SH-SY5Y (cell line): ENCODE results near the gene IZUMO2.

Experiments used
- GATA2 ChIP-seq: IDR thresholded peaks from 2 replicates; pipeline ENCODE4 v1.6.1; 2011; ENCODE audit warnings: mild to moderate bottlenecking, low read depth, low read length
- GATA3 ChIP-seq: IDR thresholded peaks from 2 replicates; pipeline ENCODE4 v1.6.1; 2011; ENCODE audit warnings: low read depth, mild to moderate bottlenecking, low read length, moderate library complexity

- TF ChIP-seq GATA3 = no peak
- no peak for TF ChIP-seq GATA2
Observed at GRCh38 chr19:50176775-50177174, 13.7 kb upstream of the IZUMO2 start.
